GM21786 (cell line): ENCODE measurements around the gene TBX3.

ENCODE experiments used
- ATAC-seq: cut with Tn5 transposase; IDR thresholded peaks from one replicate; pipeline ENCODE4 v1.9.1; 2021; ENCODE audit not compliant: unreplicated experiment

TBX3 gene

GRCh38 chr12:114697243-114697716, 13.3 kb upstream of the TBX3 start:
- no peak for ATAC-seq

DNA sequence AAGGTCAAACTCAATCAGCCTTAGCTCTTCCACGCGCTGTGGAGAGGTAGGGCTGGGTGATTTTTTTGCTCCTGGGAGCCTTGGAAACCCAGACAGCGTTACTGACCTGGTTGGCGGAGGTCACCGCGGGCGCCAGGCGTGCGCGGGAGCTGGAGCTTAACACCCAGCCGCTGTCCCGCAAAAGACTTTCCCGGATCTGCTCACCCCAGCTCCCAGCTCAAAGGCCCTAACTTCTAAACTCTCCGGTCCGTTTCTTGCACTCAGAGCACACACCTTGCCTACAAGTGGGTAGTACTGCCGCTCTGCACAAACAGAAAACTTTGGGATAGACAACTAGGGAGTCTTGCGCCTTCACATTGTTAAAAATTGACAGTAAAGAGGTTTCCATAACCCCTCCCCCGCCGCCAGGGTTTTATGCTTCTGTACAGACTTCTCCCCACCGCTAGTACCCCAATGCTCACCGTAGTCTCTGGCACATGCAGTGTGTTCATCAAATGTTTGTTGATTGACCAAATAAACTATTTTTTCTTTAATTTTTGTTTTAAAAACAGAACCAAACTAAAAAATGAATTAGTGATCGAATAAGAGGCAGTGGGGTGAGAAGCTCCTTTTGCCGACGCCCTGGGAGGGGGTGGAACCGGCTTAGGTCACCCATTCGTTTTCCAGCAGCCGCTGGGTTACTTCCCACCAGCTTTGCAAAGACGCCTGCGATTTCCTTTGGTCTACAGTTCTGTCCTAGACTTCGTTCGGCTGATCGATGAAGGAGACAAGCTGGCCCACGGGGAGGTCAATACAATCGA, 12.7 kb upstream of the TBX3 start:
- no peak for ATAC-seq

DNA sequence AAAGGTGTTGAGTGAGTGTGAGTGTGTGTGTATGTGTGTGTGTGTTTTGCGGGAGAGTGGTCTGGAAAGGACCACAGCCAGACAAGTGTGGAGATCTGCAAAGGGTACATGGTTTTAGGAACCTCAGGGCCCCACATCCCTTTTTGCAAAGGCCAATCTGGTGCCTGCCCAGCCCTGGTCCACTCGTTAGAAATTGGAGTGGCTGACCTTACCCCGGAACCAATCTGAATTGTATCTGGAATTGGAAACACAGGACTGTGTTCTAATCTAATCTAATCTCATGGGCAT, 11.3 kb upstream of the TBX3 start:
- no peak for ATAC-seq

DNA sequence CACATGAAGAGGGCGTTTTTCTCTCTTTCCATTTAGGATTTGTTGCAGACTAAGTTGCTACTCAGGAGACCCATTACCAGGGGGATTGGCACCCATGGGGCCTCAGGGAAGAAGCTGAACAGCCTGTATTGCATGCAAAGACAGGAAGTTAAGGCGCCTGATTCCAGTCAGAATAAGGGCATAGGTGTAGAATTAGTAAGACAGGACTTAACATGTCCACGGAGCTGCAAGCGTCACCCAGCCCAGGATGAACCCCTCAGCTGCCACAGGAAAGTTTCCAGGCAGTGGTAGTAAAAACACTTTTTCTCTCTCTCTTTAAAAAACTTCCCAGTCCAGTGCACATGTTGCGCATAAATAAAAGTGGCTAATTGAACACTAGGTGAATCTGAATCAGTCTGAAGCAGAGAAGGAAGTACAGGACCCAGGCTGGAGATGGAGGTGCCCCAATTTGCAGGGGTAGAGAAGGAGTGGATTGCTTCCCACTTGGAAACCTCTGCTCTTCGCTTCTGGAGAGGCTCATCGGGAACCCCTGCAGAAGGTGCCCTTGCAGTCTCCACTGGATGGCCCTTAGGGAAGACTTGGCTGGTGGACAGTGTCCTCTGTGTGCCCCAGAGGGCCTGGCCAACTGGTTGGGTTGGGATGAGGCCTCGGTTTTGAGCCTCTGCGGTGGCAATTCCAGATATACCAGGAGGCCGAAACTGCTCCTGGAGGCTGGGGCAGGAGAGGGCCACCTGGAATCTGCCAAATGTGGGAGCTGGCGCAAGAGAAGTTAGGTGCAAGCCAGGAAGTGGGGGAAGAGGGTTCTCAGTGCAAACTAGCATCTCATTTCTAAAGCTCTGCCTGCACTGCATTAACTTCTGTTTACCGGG, 10.7 kb upstream of the TBX3 start:
- no peak for ATAC-seq

GRCh38 chr12:114693532-114693931, 9.6 kb upstream of the TBX3 start:
- no peak for ATAC-seq

DNA sequence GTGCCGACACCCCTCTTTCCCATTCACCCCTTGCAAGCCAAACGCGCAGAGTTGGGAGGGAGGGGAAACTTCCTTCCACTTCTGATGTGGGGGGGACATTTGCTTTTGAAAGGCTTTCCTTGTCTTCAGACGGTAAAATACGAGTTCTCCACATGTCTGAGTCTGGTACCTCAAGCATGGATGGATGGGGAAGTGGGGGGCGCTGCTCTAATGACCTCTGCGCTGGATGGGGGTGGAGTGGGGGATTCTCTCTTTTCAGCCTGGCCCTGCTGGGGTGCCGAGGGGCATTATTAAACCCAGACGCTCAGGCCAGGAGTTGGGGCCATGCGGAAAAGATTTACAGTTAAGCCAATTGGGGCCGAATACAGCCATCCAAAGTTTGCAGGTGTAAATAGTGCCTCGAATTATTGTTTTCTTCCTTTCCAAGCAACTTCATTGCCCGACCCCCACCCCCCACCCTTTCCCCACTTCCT, 9.1 kb upstream of the TBX3 start:
- ATAC-seq: no peak

DNA sequence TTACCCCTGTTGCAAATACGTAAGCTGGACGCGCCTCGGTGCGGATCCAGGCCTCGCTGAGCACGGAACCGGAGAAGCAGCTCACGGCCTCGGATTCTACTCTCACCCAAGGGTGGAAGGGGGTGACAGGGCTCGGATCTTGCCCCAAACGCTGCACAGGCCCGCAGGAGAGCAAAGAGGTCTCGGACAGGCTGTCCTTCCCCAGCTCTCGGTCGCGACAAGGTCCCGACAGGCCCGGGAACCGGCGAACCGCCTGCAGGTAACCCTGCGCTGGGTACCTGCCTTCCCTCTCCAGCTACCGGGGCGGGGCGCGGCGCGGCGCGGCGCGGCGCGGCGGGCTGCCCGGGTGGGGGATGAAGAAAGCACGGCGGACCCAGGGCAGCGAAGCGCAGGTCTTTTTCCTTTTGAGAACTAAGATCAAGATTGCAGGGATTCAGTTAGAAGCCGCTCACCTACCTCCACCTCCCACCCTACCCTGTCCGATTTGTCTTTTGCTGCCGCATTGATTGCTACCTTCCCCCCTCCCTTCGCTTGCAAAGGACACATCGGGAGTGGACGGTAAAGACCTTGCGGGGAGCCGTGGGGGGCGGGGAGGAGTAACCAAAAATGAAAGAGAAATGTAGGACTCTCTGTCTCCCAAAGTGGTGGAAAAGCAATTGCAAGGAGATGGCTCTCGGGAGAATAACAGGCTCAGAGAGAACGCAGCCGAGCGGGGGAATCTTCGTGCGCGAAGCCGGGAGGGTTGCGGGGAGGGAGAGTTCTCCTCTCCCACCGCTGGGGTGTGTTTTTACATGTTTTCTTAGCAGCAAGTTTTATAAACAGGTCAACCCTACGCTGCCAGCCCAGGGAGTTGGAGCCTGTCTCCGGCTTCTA, 8.4 kb upstream of the TBX3 start:
- no peak for ATAC-seq

DNA sequence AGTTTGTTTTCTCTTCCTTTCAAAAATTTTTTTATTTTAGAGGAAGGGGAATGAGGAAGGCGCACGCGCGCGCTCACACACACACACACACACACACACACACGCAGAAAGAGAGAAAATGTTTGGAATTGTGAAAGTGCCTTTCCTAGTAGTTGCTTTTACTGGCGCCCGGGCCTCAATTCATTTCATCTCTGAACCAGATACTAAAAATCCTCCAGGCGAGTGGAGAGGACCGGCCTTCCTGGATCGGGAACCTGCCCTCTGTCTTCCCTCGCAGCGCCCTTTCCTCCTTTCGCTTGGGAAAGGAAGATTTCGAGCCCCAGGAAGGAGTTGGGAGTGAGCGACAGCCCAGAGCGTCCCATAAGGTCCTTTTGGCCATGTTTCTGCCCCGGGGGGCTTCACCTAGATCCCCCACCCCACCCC, 7.8 kb upstream of the TBX3 start:
- no peak for ATAC-seq

DNA sequence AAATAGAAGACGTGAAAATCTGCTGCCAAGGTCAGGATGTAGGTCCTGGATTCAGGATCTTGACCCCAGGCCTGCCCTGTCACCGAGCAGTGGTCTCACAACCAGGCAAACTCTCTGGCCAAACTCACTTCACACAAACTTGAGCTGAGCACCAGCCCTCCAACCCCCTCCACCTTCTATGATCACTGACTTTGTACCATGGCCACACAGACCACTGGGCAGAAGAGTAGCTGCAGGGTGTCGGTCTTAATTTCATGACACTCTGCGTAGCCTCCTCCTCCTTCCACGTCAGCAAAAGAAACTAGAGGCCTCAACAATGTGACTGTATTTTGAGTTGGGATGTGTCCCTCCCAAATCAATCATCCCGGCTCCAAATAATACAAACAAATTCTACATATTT, 7.2 kb upstream of the TBX3 start:
- no peak for ATAC-seq

DNA sequence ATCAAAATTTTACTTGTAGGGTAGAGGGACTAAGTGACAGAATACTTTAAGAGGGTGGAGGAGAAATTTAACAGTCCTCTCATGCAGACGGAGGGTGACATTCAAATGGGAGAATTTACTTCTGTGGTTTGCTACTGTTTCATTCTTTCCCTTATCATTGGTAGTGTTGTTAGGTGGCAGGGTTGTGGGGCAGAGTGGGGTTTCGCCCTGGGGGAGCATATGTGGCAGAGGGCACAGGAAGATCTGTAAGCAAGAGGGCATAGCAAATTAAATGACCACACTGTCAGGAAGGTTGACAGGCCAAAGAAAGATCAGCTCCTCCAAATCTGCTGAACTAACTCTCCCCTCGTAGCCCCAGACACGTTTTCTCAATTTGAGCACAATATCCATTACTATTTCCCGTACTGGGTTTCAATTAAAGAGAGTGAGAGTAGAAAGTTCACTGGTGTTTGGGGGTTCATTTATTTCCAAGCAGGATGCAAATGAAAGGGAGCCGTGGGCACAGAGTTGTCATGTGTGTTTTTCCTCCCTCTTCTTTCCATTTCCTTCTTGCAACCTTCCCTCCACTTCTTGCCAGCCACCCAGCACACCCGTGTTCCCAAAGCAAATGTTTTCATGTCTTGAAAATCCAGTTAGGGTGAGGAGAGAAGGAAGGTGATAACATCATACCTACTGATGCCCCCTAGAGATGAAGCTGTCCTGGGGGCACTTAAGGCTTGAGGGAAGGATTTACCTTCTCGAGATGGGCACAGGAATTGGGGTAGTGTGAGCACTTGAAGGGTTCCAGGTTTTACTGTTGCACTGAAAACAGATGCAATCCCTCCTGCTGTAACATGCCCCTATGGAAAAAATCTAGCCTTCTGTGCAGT, 6.5 kb upstream of the TBX3 start:
- no peak for ATAC-seq

DNA sequence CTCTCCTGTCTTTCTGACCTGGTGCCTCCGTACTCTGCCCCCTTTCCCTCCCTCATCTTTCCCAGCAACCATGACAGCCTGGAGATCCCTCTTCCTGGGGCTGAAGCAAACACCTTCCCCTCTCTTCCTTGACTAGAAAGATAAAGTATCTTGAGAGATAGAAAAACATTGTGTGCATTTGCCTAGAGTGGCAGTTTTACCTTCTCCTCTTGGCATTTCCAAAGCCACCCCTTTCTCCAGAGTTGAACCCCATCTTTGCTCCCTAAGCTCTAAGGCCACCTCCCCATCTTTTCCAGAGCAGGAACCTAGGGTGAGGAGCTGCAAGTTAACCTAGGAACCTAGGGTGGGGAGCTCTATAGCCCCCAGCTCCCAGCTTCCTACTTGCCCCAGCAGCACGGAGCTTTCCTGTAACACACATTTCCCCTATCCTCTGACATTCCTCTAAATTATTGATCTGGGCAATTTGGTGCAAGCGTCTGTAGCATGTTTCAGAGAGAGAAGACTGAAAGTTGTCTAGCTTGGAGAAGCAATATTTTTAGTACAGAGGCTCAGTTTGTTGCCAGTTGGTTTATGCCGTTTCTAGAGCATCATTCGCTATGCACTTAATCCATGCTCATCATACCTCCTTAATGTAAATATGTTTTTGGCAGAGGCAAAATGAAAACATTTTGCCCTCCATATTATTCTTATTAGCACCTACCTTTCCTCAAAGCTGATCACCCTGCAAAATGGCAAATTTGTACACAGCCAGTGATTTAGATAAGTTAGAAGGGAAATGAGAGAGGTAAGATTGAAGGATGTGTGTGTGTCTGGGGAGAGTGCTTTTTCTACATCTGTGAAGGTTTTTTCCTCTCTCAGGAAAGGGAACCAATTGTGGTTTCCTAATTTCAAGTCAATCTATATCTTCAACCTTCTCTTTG, 5.4 kb upstream of the TBX3 start:
- no peak for ATAC-seq

GRCh38 chr12:114688256-114688845, 4.4 kb upstream of the TBX3 start:
- no peak for ATAC-seq

- no peak for ATAC-seq
Observed at GRCh38 chr12:114687802-114688201, 3.8 kb upstream of the TBX3 start.

DNA sequence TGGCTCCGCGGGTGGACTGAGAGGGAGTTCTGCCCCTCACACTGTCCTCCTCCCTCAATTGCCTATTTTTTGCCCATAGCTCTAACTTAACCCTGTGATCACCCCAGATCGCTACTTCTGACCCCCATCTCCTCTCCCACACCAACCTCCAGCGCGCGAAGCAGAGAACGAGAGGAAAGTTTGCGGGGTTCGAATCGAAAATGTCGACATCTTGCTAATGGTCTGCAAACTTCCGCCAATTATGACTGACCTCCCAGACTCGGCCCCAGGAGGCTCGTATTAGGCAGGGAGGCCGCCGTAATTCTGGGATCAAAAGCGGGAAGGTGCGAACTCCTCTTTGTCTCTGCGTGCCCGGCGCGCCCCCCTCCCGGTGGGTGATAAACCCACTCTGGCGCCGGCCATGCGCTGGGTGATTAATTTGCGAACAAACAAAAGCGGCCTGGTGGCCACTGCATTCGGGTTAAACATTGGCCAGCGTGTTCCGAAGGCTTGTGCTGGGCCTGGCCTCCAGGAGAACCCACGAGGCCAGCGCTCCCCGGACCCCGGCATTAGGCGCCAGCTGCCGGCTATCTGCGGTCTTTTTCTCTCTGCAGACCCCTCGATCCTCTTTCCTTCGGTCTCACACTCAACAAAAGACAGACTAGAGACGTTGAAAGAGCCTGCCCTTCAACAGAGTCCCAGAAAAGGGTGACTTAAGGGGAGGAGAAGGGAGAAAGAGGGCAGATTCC, 3.0 kb upstream of the TBX3 start:
- ATAC-seq: no peak

- no peak for ATAC-seq
Observed at GRCh38 chr12:114686426-114686772, 2.4 kb upstream of the TBX3 start.

- no peak for ATAC-seq
Observed at GRCh38 chr12:114685869-114686268, 1.9 kb upstream of the TBX3 start.

DNA sequence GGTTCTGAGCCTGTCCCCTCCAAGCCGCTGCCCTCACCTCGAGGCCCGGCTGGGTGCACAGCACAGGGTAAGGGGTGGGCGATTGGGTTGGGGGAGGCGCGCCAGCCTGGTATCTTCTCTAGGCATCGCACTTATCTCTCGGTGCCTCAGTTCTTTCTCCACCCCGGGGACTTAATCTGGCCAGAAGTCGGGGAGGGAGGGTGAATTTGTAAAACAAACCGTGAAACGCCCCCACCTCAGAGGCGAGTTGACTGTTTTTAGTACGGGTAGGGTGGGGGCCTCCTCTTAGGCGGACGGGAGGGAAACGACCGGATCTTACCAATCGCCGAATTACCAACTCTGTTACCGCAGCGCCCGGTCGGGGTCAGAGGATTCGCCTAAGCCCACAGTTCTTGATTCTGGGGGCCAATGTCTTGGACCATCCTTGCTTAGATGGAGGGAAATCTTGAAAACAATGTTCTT, 1.4 kb upstream of the TBX3 start:
- ATAC-seq: no peak

GRCh38 chr12:114684870-114685273, 897 bp upstream of the TBX3 start:
- ATAC-seq: no peak
